GM12878 (cell line): Measurements from ENCODE around the gene UXS1. TPM values are rescaled to one million over a fixed set of nuclear protein-coding genes. Genes with fewer than 3 reads are reported as not detected.

Source experiments
- ATAC-seq: fragments of 200-7000 bp; cut with Tn5 transposase; 3 replicates; pipeline ENCODE4 v1.9.1; 2020; ENCODE audit warnings: mild to moderate bottlenecking, moderate library complexity
- BruUV-seq: library from RNA; stranded (reverse); fragments of 400-500 nt; replicated peaks from 2 replicates; lab custom pipeline; 2021; lab: Mats Ljungman, UMichigan
- CTCF ChIA-PET: fragments of 300-600 bp; sonication (Branson Sonifier 250); formaldehyde crosslinking; extraction: SDS; loops from one replicate; lab custom pipeline; 2021; ENCODE audit warnings: inconsistent platforms; lab: Yijun Ruan, JAX
- POLR2A ChIA-PET: fragments of 350-600 bp; formaldehyde crosslinking; extraction: SDS; loops from one replicate; lab custom pipeline; 2021; ENCODE audit warnings: inconsistent platforms; lab: Charles Lee
- RAD21 ChIA-PET: fragments of 300-600 bp; sonication (Branson Sonifier 250); formaldehyde crosslinking; loops from one replicate; lab custom pipeline; 2023; ENCODE audit warnings: antibody characterized with exemption; ENCODE audit not compliant: unreplicated experiment; lab: Charles Lee
- SMC1A ChIA-PET: fragments of 300-600 bp; sonication (Branson Sonifier 250); formaldehyde crosslinking; loops from one replicate; lab custom pipeline; 2023; ENCODE audit not compliant: unreplicated experiment, uncharacterized antibody; lab: Charles Lee
- DNase-seq: peaks from one replicate; pipeline ENCODE4 v3.0.0-alpha.2; 2011; ENCODE audit warnings: low read depth, low spot score
- FAIRE-seq: peaks from 3 replicates; lab custom pipeline; 2011; peaks lifted over from hg19 to GRCh38; lab: Jason Lieb, UNC
- H2AFZ ChIP-seq: 2 replicates; pipeline ENCODE4 v1.6.0; 2011; ENCODE audit warnings: low read depth, low read length, control low read depth; ENCODE audit not compliant: control insufficient read depth
- H3K27ac ChIP-seq: 2 replicates; pipeline ENCODE4 v1.5.1; 2011; ENCODE audit warnings: control low read depth; ENCODE audit not compliant: control insufficient read depth, insufficient read depth
- H3K27me3 ChIP-seq, 2 experiments: replicated peaks in 1 of 2; 2 replicates each; pipeline versions ENCODE4 v1.6.0 to v1.6.1; 2011; ENCODE audit warnings: low read length in 1 of 2; ENCODE audit not compliant: control insufficient read depth in 2 of 2, insufficient read depth in 2 of 2
- H3K36me3 ChIP-seq, 2 experiments: 2 replicates each; pipeline ENCODE4 v1.5.1; 2011; ENCODE audit warnings: low read length in 1 of 2; ENCODE audit not compliant: control insufficient read depth in 2 of 2, insufficient read depth in 2 of 2
- H3K4me1 ChIP-seq: 2 replicates; pipeline ENCODE4 v1.6.1; 2011; ENCODE audit warnings: mild to moderate bottlenecking, low read length, moderate library complexity, mixed read lengths; ENCODE audit not compliant: control insufficient read depth, insufficient read depth
- H3K4me2 ChIP-seq: 2 replicates; pipeline ENCODE4 v1.6.0; 2011; ENCODE audit warnings: control low read depth; ENCODE audit not compliant: control insufficient read depth, insufficient read depth
- H3K4me3 ChIP-seq: fragments of 200-600 bp; sonication (generic); 2 replicates; pipeline ENCODE4 v1.5.1; 2016
- H3K79me2 ChIP-seq: 2 replicates; pipeline ENCODE4 v1.6.0; 2011; ENCODE audit warnings: low read length; ENCODE audit not compliant: control insufficient read depth, insufficient read depth
- H3K9ac ChIP-seq: 2 replicates; pipeline ENCODE4 v1.8.0; 2011; ENCODE audit warnings: low read length, control low read depth, mixed read lengths; ENCODE audit not compliant: control insufficient read depth, insufficient read depth
- H3K9me3 ChIP-seq: replicated peaks from 3 replicates; pipeline ENCODE4 v1.5.1; 2011; ENCODE audit warnings: mild to moderate bottlenecking, low read length; ENCODE audit not compliant: control insufficient read depth, insufficient read depth
- H4K20me1 ChIP-seq: 2 replicates; pipeline ENCODE4 v1.6.0; 2011; ENCODE audit not compliant: control insufficient read depth, insufficient read depth
- CREB1 ChIP-seq: IDR thresholded peaks from 2 replicates; pipeline ENCODE4 v1.6.1; 2012; ENCODE audit warnings: low read depth, mild to moderate bottlenecking, inconsistent platforms
- CREM ChIP-seq: IDR thresholded peaks from 2 replicates; pipeline ENCODE4 v1.6.1; 2014; ENCODE audit warnings: antibody characterized with exemption, low read depth
- EZH2 ChIP-seq: IDR thresholded peaks from 2 replicates; pipeline ENCODE4 v1.6.1; 2012; ENCODE audit warnings: low read depth, mild to moderate bottlenecking, control low read depth, inconsistent platforms, low read length, borderline replicate concordance; ENCODE audit not compliant: control insufficient read depth
- HDAC6 ChIP-seq: fragments of 200-600 bp; sonication (generic); IDR thresholded peaks from one replicate; pipeline ENCODE4 v1.8.0; 2017; ENCODE audit warnings: antibody characterized with exemption; ENCODE audit not compliant: unreplicated experiment
- LARP7 ChIP-seq: fragments of 450-650 bp; IDR thresholded peaks from 2 replicates; pipeline ENCODE4 v1.6.1; 2017; ENCODE audit warnings: mild to moderate bottlenecking
- NBN ChIP-seq: fragments of 450-650 bp; IDR thresholded peaks from 2 replicates; pipeline ENCODE4 v1.6.1; 2016
- NFYB ChIP-seq: IDR thresholded peaks from 2 replicates; pipeline ENCODE4 v1.6.1; 2011; ENCODE audit warnings: low read depth, mild to moderate bottlenecking, low read length, improper control_type of control experiment, moderate library complexity; ENCODE audit not compliant: insufficient read depth
- NR2C2 ChIP-seq: IDR thresholded peaks from 2 replicates; pipeline ENCODE4 v1.6.1; 2011; ENCODE audit warnings: borderline replicate concordance, low read depth; ENCODE audit not compliant: control insufficient read depth, insufficient read length
- PBX3 ChIP-seq: IDR thresholded peaks from 2 replicates; pipeline ENCODE4 v1.6.1; 2011; ENCODE audit warnings: mild to moderate bottlenecking, low read depth, low read length, moderate library complexity; ENCODE audit not compliant: insufficient replicate concordance
- STAT3 ChIP-seq: IDR thresholded peaks from 2 replicates; pipeline ENCODE4 v1.6.1; 2011; ENCODE audit warnings: low read depth, low read length, improper control_type of control experiment
- SUZ12 ChIP-seq: fragments of 200-600 bp; sonication (generic); IDR thresholded peaks from one replicate; pipeline ENCODE4 v1.6.1; 2018; ENCODE audit warnings: antibody characterized with exemption, mild to moderate bottlenecking; ENCODE audit not compliant: unreplicated experiment
- USF2 ChIP-seq: IDR thresholded peaks from 2 replicates; pipeline ENCODE4 v1.6.1; 2011; ENCODE audit warnings: low read depth, low read length, improper control_type of control experiment, borderline replicate concordance
- WGBS: methylation state at CpG from one replicate; pipeline ENCODE4 v1.1.6; 2016; ENCODE audit warnings: low lambda C conversion rate; ENCODE audit not compliant: insufficient replicate concordance, insufficient coverage; ENCODE audit errors: missing lambda C conversion rate; 5-methylcytosine and 5-hydroxymethylcytosine counted together
- in situ Hi-C: fragments of 300-500 bp; cut with MboI; formaldehyde crosslinking; loops from 9 replicates; pipeline ENCODE4 v1.14.3; 2018; ENCODE audit warnings: mixed read lengths
- intact Hi-C: fragments of 100-400 bp; cut with micrococcal nuclease; formaldehyde crosslinking; loops from one replicate; pipeline ENCODE4 v1.14.2; 2022; ENCODE audit not compliant: unreplicated experiment
- polyA plus RNA-seq, 11 experiments: library from polyadenylated mRNA; depleted of rRNA in 4 of 11; unstranded in 6 of 11; stranded (reverse) in 5 of 11; fragments of >200 nt; fragmentation: Nextera tagmentation in 4 of 11; fragmentation: Illumina TruSeq in 1 of 11; extraction: Ambion mirVana in 4 of 11; extraction: Trizol in 1 of 11; gene quantifications; 1 replicate in 1 of 11; 2 replicates in 10 of 11; pipeline versions ENCODE4 v1.2.1 to v1.2.3, GENCODE V29; 2011 to 2016; ENCODE audit warnings: inconsistent platforms in 2 of 11, missing spikeins in 2 of 11, low read depth in 1 of 11
- total RNA-seq, 4 experiments: library from RNA; depleted of rRNA in 3 of 4; stranded (reverse); fragments of >200 nt in 3 of 4; fragmentation: Illumina TruSeq in 1 of 4; extraction: Trizol in 1 of 4; gene quantifications; 2 replicates each; pipeline versions ENCODE4 v1.2.1 to v1.2.3, GENCODE V29; 2013 to 2021

UXS1 gene
- total and polyA plus RNA-seq, 10 of the 15 experiments (the other 5 are each of a cell fraction or from before 2014, with no cell fraction given) = 6.0 to 25.4 (median 24.0) TPM

- TF ChIP-seq USF2 = no peak
- TF ChIP-seq HDAC6 = no peak
- no peak for TF ChIP-seq CREM
- TF ChIP-seq EZH2 = no peak
- TF ChIP-seq NR2C2 = no peak
- no peak for TF ChIP-seq PBX3
- TF ChIP-seq LARP7 = no peak
- TF ChIP-seq CREB1 = no peak
- no peak for TF ChIP-seq SUZ12
Measured at GRCh38 chr2:106161938-106162820, 31.9 kb downstream of the UXS1 start (continued).

- H4K20me1 ChIP-seq = no peaks in the 10 kb centered on the region
- H3K4me2 ChIP-seq = peak overlapping the region; percentile 61; the same call in 1 of the 2 replicates
- H3K79me2 ChIP-seq = no peaks in the 10 kb centered on the region
- CTCF ChIA-PET = no interaction called here
- no peaks in the 10 kb centered on the region; the same call in 2 of the 3 replicates for H3K9me3 ChIP-seq
- intact Hi-C loops (no loop called here), in situ Hi-C loops (no loop called here)
- no peak overlapping the region for H2AFZ ChIP-seq
- H3K36me3 ChIP-seq = peaks cover 9 to 14% of the 10 kb centered on the region in 2 experiments
- POLR2A ChIA-PET = interaction anchor here (0.9 kb wide), 1 partner anchor 29 kb away, joined by 4 read pairs; no protein-coding TSS in a partner anchor
- ATAC-seq (no peak), DNase-seq (no peak)
- RAD21 ChIA-PET = no interaction called here
- H3K9ac ChIP-seq = no peak overlapping the region
- SMC1A ChIA-PET = interaction anchor here (1.5 kb wide), 1 partner anchor 13 kb away, joined by 4 read pairs; no protein-coding TSS in a partner anchor
- TF ChIP-seq NBN (no peak), NFYB (no peak), STAT3 (no peak)
- TF ChIP-seq, all 136 proteins: peak for 0
- Histone ChIP-seq H3K4me3 (no peak overlapping the region), H3K4me1 (peaks cover 20% of the 10 kb centered on the region), H3K27ac (peak overlapping the region; percentile 66; the same call in 1 of the 2 replicates), H3K27me3 (no peaks in the 10 kb centered on the region)
- BruUV-seq = no TSS peak
- WGBS = 92% methylated on average over 4 of the region's 4 CpGs
- FAIRE-seq = no peak
Measured at GRCh38 chr2:106161341-106161740, 32.8 kb downstream of the UXS1 start.
